IPS-15b (cell line): ENCODE data around the gene IFIT1B.

Experiments used
- H3K27me3 ChIP-seq: one replicate; pipeline ENCODE4 v1.6.1; 2013; ENCODE audit warnings: low read length; ENCODE audit not compliant: control insufficient read depth, insufficient read depth
- H3K36me3 ChIP-seq: one replicate; pipeline ENCODE4 v1.6.1; 2013; ENCODE audit warnings: low read length; ENCODE audit not compliant: control insufficient read depth, insufficient read depth
- H3K4me1 ChIP-seq: one replicate; pipeline ENCODE4 v1.6.1; 2013; ENCODE audit warnings: mild to moderate bottlenecking, low read length; ENCODE audit not compliant: control insufficient read depth, insufficient read depth
- H3K4me3 ChIP-seq: one replicate; pipeline ENCODE4 v1.5.1; 2013; ENCODE audit warnings: low read depth, low read length
- H3K9ac ChIP-seq: one replicate; pipeline ENCODE4 v1.6.1; 2013; ENCODE audit warnings: low read depth, mild to moderate bottlenecking, low read length
- H3K9me3 ChIP-seq: one replicate; pipeline ENCODE4 v1.6.1; 2013; ENCODE audit warnings: mild to moderate bottlenecking, low read length; ENCODE audit not compliant: control insufficient read depth, insufficient read depth

Gene IFIT1B

GRCh38 chr10:89351412-89351779 lies 26.5 kb upstream of the IFIT1B start:
- Histone ChIP-seq H3K36me3 (no peaks in the 10 kb centered on the region), H3K9ac (no peak overlapping the region), H3K27me3 (no peaks in the 10 kb centered on the region), H3K4me1 (peaks cover 37% of the 10 kb centered on the region), H3K4me3 (no peak overlapping the region), H3K9me3 (no peaks in the 10 kb centered on the region)

- Histone ChIP-seq H3K4me1 (peaks cover 31% of the 10 kb centered on the region), H3K27me3 (no peaks in the 10 kb centered on the region), H3K9me3 (no peaks in the 10 kb centered on the region), H3K36me3 (no peaks in the 10 kb centered on the region), H3K4me3 (no peak overlapping the region), H3K9ac (no peak overlapping the region)
These were observed 25.9 kb upstream of the IFIT1B start for GRCh38 chr10:89351780-89352597.

GRCh38 chr10:89352802-89353201 lies 25.1 kb upstream of the IFIT1B start:
- Histone ChIP-seq H3K36me3 (no peaks in the 10 kb centered on the region), H3K4me3 (no peak overlapping the region), H3K27me3 (no peaks in the 10 kb centered on the region), H3K9ac (no peak overlapping the region), H3K9me3 (no peaks in the 10 kb centered on the region), H3K4me1 (peaks cover 26% of the 10 kb centered on the region)

GRCh38 chr10:89355394-89355931 lies 22.4 kb upstream of the IFIT1B start:
- peaks cover 10% of the 10 kb centered on the region for H3K4me1 ChIP-seq
- no peaks in the 10 kb centered on the region for H3K27me3 ChIP-seq
- H3K4me3 ChIP-seq, result no peak overlapping the region
- H3K9ac ChIP-seq, result no peak overlapping the region
- H3K36me3 ChIP-seq, result no peaks in the 10 kb centered on the region
- H3K9me3 ChIP-seq, result no peaks in the 10 kb centered on the region

DNA sequence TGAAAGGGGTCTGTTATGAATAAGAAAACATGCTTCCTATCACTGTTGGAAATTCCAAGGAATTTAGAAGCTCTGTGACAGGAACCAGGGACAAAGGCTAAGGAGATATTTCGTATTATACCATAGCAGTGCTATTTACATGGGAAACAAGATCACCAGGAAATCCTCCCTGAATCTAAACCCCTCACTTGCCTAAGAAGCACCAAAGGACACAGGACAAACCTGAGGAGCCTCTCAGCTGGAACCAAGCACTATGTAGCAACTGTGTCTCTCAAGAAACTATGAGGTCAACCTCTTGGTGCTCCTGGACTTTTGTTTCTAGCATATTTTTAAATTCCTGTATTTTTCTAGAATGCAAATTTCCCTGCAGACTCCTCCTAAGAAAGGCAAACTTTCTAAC lies 20.8 kb upstream of the IFIT1B start:
- H3K4me1 ChIP-seq, result peaks cover 6% of the 10 kb centered on the region
- H3K4me3 ChIP-seq, result no peak overlapping the region
- no peaks in the 10 kb centered on the region for H3K27me3 ChIP-seq
- H3K36me3 ChIP-seq, result no peaks in the 10 kb centered on the region
- H3K9ac ChIP-seq, result no peak overlapping the region
- H3K9me3 ChIP-seq, result no peaks in the 10 kb centered on the region

DNA sequence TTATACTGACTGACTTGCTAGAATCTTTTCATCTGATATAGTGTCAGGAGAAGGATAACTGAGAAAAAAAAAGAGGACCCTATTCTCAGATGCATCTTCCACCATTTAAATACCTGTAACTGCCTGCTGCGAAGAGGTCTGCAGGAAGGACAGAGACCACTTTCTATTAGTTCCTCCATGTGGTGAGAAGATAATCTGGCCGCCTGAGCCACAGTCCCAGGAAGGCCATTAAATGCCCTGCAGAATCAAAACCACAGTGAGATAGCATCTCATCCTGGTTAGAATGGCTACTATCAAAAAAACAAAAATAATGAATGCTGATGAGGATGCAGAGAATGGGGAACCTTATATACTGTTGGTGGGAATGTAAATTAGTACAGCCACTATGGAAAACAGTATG lies 19.9 kb upstream of the IFIT1B start:
- H3K4me1 ChIP-seq, result peaks cover 2% of the 10 kb centered on the region
- no peak overlapping the region for H3K9ac ChIP-seq
- no peaks in the 10 kb centered on the region for H3K27me3 ChIP-seq
- no peaks in the 10 kb centered on the region for H3K9me3 ChIP-seq
- no peak overlapping the region for H3K4me3 ChIP-seq
- H3K36me3 ChIP-seq, result no peaks in the 10 kb centered on the region

DNA sequence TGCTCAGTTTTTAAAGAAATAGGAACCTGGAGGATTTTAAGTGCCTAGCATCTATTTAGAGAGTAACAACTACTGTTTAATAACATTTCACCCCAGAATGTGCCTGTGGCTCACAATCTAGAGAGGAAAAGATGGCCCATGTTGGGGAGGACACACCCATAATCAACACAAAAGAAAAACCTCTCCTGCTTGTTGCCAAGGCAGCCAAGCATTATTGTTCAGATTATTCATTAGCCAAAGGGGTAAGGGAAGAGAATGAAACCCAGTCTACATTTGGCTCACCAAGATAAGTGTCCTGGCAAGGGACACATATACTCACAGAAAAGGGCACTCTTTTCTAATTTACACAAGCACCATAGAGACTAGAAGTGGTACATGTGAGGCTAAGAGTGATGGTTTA lies 17.7 kb upstream of the IFIT1B start:
- Histone ChIP-seq H3K9ac (no peak overlapping the region), H3K36me3 (no peaks in the 10 kb centered on the region), H3K4me3 (no peak overlapping the region), H3K4me1 (no peaks in the 10 kb centered on the region), H3K9me3 (no peaks in the 10 kb centered on the region), H3K27me3 (no peaks in the 10 kb centered on the region)

DNA sequence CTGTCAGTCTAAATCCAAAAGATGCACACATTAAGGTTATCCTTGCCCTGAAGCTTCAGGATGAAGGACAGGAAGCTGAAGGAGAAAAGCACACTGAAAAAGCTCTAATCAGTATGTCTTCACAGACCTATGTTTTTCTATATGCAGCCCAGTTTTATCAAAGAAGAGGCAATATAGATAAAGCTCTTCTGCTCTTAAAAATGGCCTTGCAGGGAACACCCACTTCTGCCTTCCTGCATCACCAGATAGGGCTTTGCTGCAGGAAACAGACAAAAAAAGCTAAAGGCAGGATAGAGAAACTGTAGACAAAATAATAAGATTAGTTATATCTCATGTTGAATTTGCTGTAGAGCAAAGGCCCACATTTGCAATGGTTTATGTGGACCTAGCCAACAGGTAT lies 14.9 kb upstream of the IFIT1B start:
- no peaks in the 10 kb centered on the region for H3K36me3 ChIP-seq
- no peaks in the 10 kb centered on the region for H3K9me3 ChIP-seq
- no peak overlapping the region for H3K9ac ChIP-seq
- no peak overlapping the region for H3K4me3 ChIP-seq
- no peaks in the 10 kb centered on the region for H3K4me1 ChIP-seq
- no peaks in the 10 kb centered on the region for H3K27me3 ChIP-seq

DNA sequence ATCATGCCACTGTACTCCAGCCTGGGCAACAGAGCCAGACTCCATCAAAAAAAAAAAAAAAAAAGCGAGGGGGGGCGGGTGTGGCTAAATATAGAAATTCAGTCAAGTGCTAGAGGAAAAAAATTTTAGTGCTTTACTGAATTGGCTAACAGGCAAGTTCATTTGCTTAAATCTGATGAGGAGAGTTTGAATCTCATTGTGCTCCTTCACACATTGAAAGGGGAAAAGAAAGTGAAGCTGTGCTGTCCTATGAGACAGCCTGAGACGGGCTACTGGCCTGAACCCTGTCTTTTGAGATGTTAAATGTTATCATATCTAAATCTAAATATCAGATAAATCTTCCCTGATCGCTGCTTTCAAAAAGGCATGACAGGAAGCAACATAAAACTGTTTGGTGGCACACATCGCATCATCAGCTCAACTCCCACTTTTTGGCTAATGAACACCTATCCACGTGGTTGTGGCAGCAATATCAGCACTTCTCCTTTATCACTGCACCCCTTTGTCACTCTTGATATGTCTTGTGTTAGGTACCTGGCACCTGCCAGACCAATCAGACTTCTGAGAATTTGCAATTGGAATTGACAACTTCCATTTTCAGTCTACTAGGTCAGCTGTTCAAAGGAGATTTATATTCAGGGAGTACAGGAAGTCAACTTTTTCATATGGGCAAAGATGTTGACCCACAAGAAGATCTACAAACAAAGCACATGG lies 14.0 kb upstream of the IFIT1B start:
- no peaks in the 10 kb centered on the region for H3K36me3 ChIP-seq
- no peaks in the 10 kb centered on the region for H3K4me1 ChIP-seq
- no peak overlapping the region for H3K4me3 ChIP-seq
- H3K9ac ChIP-seq, result no peak overlapping the region
- no peaks in the 10 kb centered on the region for H3K9me3 ChIP-seq
- H3K27me3 ChIP-seq, result no peaks in the 10 kb centered on the region

GRCh38 chr10:89364531-89364930 lies 13.3 kb upstream of the IFIT1B start:
- Histone ChIP-seq H3K36me3 (no peaks in the 10 kb centered on the region), H3K27me3 (no peaks in the 10 kb centered on the region), H3K9me3 (no peaks in the 10 kb centered on the region), H3K4me1 (no peaks in the 10 kb centered on the region), H3K4me3 (no peak overlapping the region), H3K9ac (no peak overlapping the region)

DNA sequence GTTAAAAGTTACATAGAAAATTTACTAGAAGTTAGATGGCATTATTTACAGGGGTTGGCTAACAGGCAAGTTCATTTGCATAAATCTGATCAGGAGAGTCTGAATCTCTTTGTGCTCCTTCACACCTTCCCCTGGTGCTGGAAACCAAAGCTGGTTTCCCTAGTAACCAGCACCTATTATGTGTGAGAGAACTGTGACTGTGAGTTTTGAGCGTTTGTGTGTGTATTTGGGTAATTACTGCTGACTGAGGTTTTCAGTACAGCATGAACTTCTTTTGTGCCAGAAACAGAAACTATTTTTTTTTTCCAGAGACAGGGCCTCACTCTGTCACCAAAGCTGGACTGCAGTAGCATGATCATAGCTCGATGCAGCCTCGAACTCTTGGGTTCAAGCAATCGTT lies 10.3 kb upstream of the IFIT1B start:
- Histone ChIP-seq H3K36me3 (no peaks in the 10 kb centered on the region), H3K4me3 (no peak overlapping the region), H3K9me3 (no peaks in the 10 kb centered on the region), H3K9ac (no peak overlapping the region), H3K27me3 (no peaks in the 10 kb centered on the region), H3K4me1 (no peaks in the 10 kb centered on the region)

DNA sequence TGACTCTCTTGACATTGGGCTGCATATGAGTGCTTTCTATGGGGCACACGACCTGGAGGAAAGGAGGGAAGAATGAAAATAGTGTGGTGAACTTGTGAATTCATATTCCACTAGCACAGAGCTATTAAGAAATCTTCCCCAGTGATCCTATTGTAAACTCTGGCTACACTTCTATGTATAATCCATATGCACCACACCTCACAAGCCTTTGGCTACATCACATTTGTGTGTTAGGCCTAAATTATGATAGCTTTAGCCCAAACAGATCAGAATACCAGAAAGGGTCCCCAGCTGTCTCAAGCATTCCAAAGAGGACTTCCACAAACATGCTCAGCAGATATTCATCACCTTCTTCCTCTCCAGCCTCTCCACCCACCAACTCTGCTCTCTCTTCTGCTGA lies 9.7 kb upstream of the IFIT1B start:
- H3K9me3 ChIP-seq, result no peaks in the 10 kb centered on the region
- H3K4me1 ChIP-seq, result no peaks in the 10 kb centered on the region
- no peaks in the 10 kb centered on the region for H3K27me3 ChIP-seq
- H3K9ac ChIP-seq, result no peak overlapping the region
- no peak overlapping the region for H3K4me3 ChIP-seq
- H3K36me3 ChIP-seq, result no peaks in the 10 kb centered on the region
